Naive B cell (primary cell): ENCODE measurements around the gene CD320. TPM values are rescaled to one million over a fixed set of nuclear protein-coding genes. Genes with fewer than 3 reads are reported as not detected.
A peak's percentile ranks its signal among the peaks of the same experiment; 100 is the strongest.
"Not testable (repeated sequence)": the region's sequence is repeated elsewhere in the genome, so short reads cannot be mapped to it uniquely, and the experiment has no call there.

Experiments
- ATAC-seq, 2 donors: fragments of 150-1000 bp; cut with Tn5 transposase; 2 replicates each; pipeline ENCODE4 v1.10.0; 2021; ENCODE audit warnings: low read depth in 2 of 2, mild to moderate bottlenecking in 2 of 2, moderate library complexity in 2 of 2
- DNase-seq: peaks from one replicate; pipeline ENCODE4 v3.0.0; 2022
- H3K27ac Mint-ChIP-seq, 6 donors: one replicate each; pipeline ENCODE4 v1.8.0; 2020 to 2022; ENCODE audit warnings: mild to moderate bottlenecking in 6 of 6, mixed read lengths in 6 of 6, moderate library complexity in 5 of 6, inconsistent platforms in 2 of 6
- H3K27me3 Mint-ChIP-seq, 3 donors: one replicate each; pipeline ENCODE4 v1.8.0; 2021 to 2022; ENCODE audit warnings: mixed read lengths in 3 of 3, mild to moderate bottlenecking in 1 of 3
- H3K36me3 Mint-ChIP-seq, 2 donors: one replicate each; pipeline ENCODE4 v1.8.0; 2020 to 2022; ENCODE audit warnings: mixed read lengths in 2 of 2, inconsistent platforms in 1 of 2, mild to moderate bottlenecking in 1 of 2
- H3K4me1 Mint-ChIP-seq, 3 donors: one replicate each; pipeline ENCODE4 v1.8.0; 2020 to 2022; ENCODE audit warnings: mixed read lengths in 3 of 3, inconsistent platforms in 1 of 3, mild to moderate bottlenecking in 1 of 3, moderate library complexity in 1 of 3
- H3K4me3 Mint-ChIP-seq, 8 donors: one replicate each; pipeline ENCODE4 v1.8.0; 2020 to 2022; ENCODE audit warnings: mild to moderate bottlenecking in 8 of 8, mixed read lengths in 8 of 8, moderate library complexity in 8 of 8, inconsistent platforms in 2 of 8
- H3K9me3 Mint-ChIP-seq, 7 donors: one replicate each; pipeline ENCODE4 v1.8.0; 2020 to 2022; ENCODE audit warnings: mixed read lengths in 7 of 7, mild to moderate bottlenecking in 5 of 7, inconsistent platforms in 2 of 7, moderate library complexity in 1 of 7
- polyA plus RNA-seq, 6 donors: library from polyadenylated mRNA; unstranded; fragments of 300-500 nt; fragmentation: Illumina TruSeq; gene quantifications; one replicate each; pipeline ENCODE4 v1.2.3, GENCODE V29; 2021; ENCODE audit warnings: low read depth in 6 of 6

CD320 gene
- polyA plus RNA-seq, 6 donors from 2014 or later = 16.0 to 32.4 (median 24.3) TPM

GRCh38 chr19:8311461-8312260 lies 3.5 kb upstream of the CD320 start:
- Mint-ChIP-seq H3K9me3 (no peaks in the 10 kb centered on the region), H3K36me3 (no peaks in the 10 kb centered on the region), H3K4me3 (peak overlapping the region in 2 of 8 donors; percentile 20 to 29), H3K4me1 (peaks cover 15 to 33% (median 17%) of the 10 kb centered on the region in 3 donors), H3K27ac (no peak overlapping the region), H3K27me3 (no peaks in the 10 kb centered on the region)
- no peak for DNase-seq
- no peak for ATAC-seq

- Mint-ChIP-seq H3K4me3 (no peak overlapping the region), H3K9me3 (no peaks in the 10 kb centered on the region), H3K36me3 (no peaks in the 10 kb centered on the region), H3K27ac (peak overlapping the region in 1 of 6 donors; percentile 67), H3K27me3 (no peaks in the 10 kb centered on the region), H3K4me1 (peaks cover 19 to 32% (median 26%) of the 10 kb centered on the region in 3 donors)
- no peak for DNase-seq
- no peak for ATAC-seq
These were observed 2.3 kb upstream of the CD320 start for GRCh38 chr19:8310342-8311055.

GRCh38 chr19:8308891-8309291 lies 733 bp upstream of the CD320 start:
- peak overlapping the region; percentile 29 to 94 (median 92) for H3K4me3 Mint-ChIP-seq
- no peaks in the 10 kb centered on the region for H3K36me3 Mint-ChIP-seq
- H3K4me1 Mint-ChIP-seq = peaks cover 19 to 32% (median 26%) of the 10 kb centered on the region in 3 donors
- H3K27me3 Mint-ChIP-seq = no peaks in the 10 kb centered on the region
- peak overlapping the region in 3 of 6 donors; percentile 9 to 90 (median 24) for H3K27ac Mint-ChIP-seq
- no peaks in the 10 kb centered on the region for H3K9me3 Mint-ChIP-seq
- ATAC-seq (no peak), DNase-seq (no peak)

DNA sequence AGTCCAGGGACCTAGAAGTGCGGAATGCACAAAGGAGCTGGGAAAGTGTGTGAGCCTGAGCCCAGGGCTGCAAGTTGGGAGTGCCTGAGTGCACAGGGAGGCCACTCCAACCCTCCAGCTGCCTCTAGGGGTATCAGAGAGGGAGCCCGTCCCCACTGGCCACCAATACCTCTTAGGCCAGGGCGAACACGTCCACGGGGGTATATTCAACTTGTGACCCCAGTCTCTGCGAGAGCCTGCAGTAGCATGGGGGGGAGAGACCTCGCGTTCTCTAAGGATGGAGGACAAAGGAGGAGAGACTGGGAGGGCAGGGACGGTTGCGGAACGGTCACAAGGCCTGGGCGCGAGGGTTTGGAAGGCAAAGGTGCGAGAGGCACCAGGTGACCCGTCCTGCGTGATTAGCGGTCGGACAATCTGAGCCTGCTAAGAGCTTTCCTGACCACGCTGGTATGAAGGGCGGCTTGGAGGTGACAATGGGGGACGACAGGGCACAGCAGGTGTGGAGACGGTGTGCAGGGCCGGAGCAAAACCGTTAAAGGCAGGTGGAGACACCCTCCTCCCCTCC lies 676 bp downstream of the CD320 start:
- Mint-ChIP-seq H3K9me3 (no peaks in the 10 kb centered on the region), H3K36me3 (no peaks in the 10 kb centered on the region), H3K27ac (peak overlapping the region; percentile 9 to 93 (median 86)), H3K27me3 (no peaks in the 10 kb centered on the region), H3K4me3 (peak overlapping the region; percentile 82 to 94 (median 92)), H3K4me1 (peaks cover 19 to 32% (median 26%) of the 10 kb centered on the region in 3 donors)
- DNase-seq (no peak), ATAC-seq (no peak)

GRCh38 chr19:8306235-8307054 lies 1.7 kb downstream of the CD320 start:
- Mint-ChIP-seq H3K4me1 (peaks cover 19 to 32% (median 26%) of the 10 kb centered on the region in 3 donors), H3K4me3 (peak overlapping the region; percentile 82 to 94 (median 92)), H3K27ac (peak overlapping the region in 3 of 6 donors; percentile 51 to 86 (median 82)), H3K27me3 (no peaks in the 10 kb centered on the region), H3K9me3 (no peaks in the 10 kb centered on the region), H3K36me3 (no peaks in the 10 kb centered on the region)
- ATAC-seq (no peak), DNase-seq (no peak)

GRCh38 chr19:8305798-8306197 lies 2.4 kb downstream of the CD320 start:
- ATAC-seq (no peak), DNase-seq (no peak)
- Mint-ChIP-seq H3K9me3 (no peaks in the 10 kb centered on the region), H3K27ac (peak overlapping the region in 1 of 6 donors; percentile 51), H3K4me3 (peak overlapping the region in 2 of 8 donors; percentile 47 to 92), H3K36me3 (no peaks in the 10 kb centered on the region), H3K4me1 (peaks cover 19 to 32% (median 26%) of the 10 kb centered on the region in 3 donors), H3K27me3 (no peaks in the 10 kb centered on the region)

- Mint-ChIP-seq H3K36me3 (no peaks in the 10 kb centered on the region), H3K27me3 (no peaks in the 10 kb centered on the region), H3K9me3 (no peaks in the 10 kb centered on the region), H3K4me1 (peaks cover 19 to 32% (median 26%) of the 10 kb centered on the region in 3 donors), H3K27ac (peak overlapping the region in 1 of 6 donors; percentile 44), H3K4me3 (peak overlapping the region in 1 of 8 donors; percentile 38)
- ATAC-seq (no peak), DNase-seq (no peak)
These were observed 3.1 kb downstream of the CD320 start for GRCh38 chr19:8304841-8305621.

DNA sequence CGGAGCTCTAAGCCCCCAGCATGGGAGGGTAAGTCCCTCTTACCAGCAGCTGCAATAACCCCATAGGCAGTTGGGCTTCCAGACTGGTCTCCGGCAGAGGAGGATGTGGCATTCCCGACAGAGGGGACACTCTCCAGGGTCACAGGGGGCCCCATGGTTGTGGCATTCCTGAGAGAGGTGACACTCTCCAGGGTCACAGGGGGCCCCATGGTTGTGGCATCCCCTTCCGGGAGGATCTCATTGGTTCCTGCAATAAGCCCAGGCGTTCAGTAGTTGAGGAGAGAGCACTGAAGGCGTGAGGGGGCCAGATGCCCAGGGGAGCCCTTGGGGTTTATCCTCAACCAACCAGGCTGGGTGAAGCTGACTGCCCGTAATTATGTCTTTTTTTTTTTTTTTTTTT lies 5.4 kb downstream of the CD320 start:
- Mint-ChIP-seq H3K9me3 (no peaks in the 10 kb centered on the region), H3K36me3 (no peaks in the 10 kb centered on the region), H3K27me3 (no peaks in the 10 kb centered on the region), H3K4me1 (peaks cover 9 to 17% (median 16%) of the 10 kb centered on the region in 3 donors), H3K4me3 (no peak overlapping the region), H3K27ac (no peak overlapping the region)
- DNase-seq (no peak), ATAC-seq (no peak)

GRCh38 chr19:8302357-8302691 lies 5.8 kb downstream of the CD320 start:
- Mint-ChIP-seq H3K27ac (no peak overlapping the region), H3K9me3 (no peaks in the 10 kb centered on the region), H3K4me3 (no peak overlapping the region), H3K27me3 (no peaks in the 10 kb centered on the region), H3K4me1 (peaks cover 5 to 13% (median 13%) of the 10 kb centered on the region in 3 donors), H3K36me3 (no peaks in the 10 kb centered on the region)
- no peak for DNase-seq
- ATAC-seq = no peak

GRCh38 chr19:8291337-8291736 lies 16.8 kb downstream of the CD320 start:
- H3K27ac Mint-ChIP-seq, DNase-seq, H3K36me3 Mint-ChIP-seq, H3K9me3 Mint-ChIP-seq, H3K4me1 Mint-ChIP-seq, H3K27me3 Mint-ChIP-seq, H3K4me3 Mint-ChIP-seq: not testable (repeated sequence)
- ATAC-seq = peak in 1 of 2 donors; percentile 49

DNA sequence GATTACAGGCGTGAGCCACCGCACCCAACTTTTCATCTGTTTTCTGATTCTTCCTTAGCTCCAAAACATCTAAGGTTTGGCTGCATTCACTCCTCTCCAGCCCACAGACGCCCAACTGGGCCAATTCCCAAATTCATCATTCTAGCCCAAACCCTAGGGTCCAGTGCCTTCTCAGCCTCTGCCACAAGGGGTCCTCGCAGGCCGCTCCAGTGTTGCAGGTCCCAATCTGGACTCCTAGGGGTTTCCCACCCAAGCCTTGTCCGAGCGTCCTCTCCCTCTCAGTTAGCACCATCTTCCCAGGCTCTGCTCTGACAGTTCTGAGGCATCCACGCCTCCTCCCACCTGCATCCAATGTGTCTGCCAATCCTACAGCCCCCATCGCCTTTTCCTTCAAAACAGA lies 31.6 kb downstream of the CD320 start:
- H3K27ac Mint-ChIP-seq, DNase-seq, H3K4me3 Mint-ChIP-seq, H3K4me1 Mint-ChIP-seq, H3K27me3 Mint-ChIP-seq, H3K36me3 Mint-ChIP-seq, H3K9me3 Mint-ChIP-seq: not testable (repeated sequence)
- peak; percentile 46 to 50 for ATAC-seq

GRCh38 chr19:8269724-8270123 lies 38.4 kb downstream of the CD320 start:
- H3K4me3 Mint-ChIP-seq = peak overlapping the region; percentile 81 to 95 (median 92)
- H3K27me3 Mint-ChIP-seq = no peaks in the 10 kb centered on the region
- H3K4me1 Mint-ChIP-seq = peaks cover 20 to 29% (median 21%) of the 10 kb centered on the region in 3 donors
- ATAC-seq (no peak), DNase-seq (no peak)
- no peaks in the 10 kb centered on the region for H3K36me3 Mint-ChIP-seq
- H3K9me3 Mint-ChIP-seq = no peaks in the 10 kb centered on the region
- H3K27ac Mint-ChIP-seq = peak overlapping the region; percentile 96 to 98 (median 98)
